Right lobe of liver (tissue), 4 donors: ENCODE results near the gene TBC1D3B.

Experiments used
- POLR2A ChIP-seq: fragments of 450-650 bp; IDR thresholded peaks from one replicate; pipeline ENCODE4 v1.6.1; 2017; ENCODE audit warnings: antibody characterized with exemption, mild to moderate bottlenecking
- TF ChIP-seq, protein P1 (sequence below), 4 donors: fragments of 200-600 bp in 3 of 4; fragments of 450-650 bp in 1 of 4; IDR thresholded peaks; one replicate each; pipeline versions ENCODE4 v1.5.1 to v1.8.0; 2016 to 2022; ENCODE audit warnings: antibody characterized with exemption in 4 of 4, mild to moderate bottlenecking in 2 of 4
- donor health status: DM: no; HTN: no; CAD: no.
- donor health status: DM: no; HTN: no; CAD: no.
- donor health status: DM: no; HTN: yes; CAD: no.

DNA sequence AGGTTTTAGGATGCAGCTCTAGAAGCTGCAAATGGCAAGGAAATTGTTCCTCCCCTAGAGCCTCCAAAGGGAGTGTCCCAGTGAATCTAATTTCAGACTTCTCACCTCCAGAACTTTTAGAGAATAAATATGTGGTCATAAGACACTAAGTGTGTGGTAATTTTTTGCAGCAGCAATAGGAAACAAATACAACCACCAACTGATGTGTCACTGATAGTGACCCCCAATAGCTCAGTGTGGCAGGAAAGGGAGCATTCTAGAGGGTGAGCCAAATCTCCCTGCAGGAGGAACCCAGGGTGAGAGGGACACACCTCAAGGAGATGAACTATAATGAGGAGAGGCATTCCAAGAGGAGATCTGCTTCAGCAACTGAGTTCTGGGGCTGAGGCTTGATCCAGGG, 38.5 kb upstream of the TBC1D3B start:
- TF ChIP-seq, protein P1, sequence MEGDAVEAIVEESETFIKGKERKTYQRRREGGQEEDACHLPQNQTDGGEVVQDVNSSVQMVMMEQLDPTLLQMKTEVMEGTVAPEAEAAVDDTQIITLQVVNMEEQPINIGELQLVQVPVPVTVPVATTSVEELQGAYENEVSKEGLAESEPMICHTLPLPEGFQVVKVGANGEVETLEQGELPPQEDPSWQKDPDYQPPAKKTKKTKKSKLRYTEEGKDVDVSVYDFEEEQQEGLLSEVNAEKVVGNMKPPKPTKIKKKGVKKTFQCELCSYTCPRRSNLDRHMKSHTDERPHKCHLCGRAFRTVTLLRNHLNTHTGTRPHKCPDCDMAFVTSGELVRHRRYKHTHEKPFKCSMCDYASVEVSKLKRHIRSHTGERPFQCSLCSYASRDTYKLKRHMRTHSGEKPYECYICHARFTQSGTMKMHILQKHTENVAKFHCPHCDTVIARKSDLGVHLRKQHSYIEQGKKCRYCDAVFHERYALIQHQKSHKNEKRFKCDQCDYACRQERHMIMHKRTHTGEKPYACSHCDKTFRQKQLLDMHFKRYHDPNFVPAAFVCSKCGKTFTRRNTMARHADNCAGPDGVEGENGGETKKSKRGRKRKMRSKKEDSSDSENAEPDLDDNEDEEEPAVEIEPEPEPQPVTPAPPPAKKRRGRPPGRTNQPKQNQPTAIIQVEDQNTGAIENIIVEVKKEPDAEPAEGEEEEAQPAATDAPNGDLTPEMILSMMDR (IDR thresholded peaks at IDR 0.05), result no peak
- TF ChIP-seq POLR2A, result no peak
